SK-N-SH (cell line): ENCODE results near the gene CTAG2.

ENCODE experiments used
- FOXJ3 ChIP-seq: sonication (generic); formaldehyde crosslinking; IDR thresholded peaks from 2 replicates; pipeline ENCODE4 v1.5.1; 2020; ENCODE audit warnings: mild to moderate bottlenecking, missing genetic modification reagents
- RCOR1 ChIP-seq: fragments of 150-350 bp; IDR thresholded peaks from 2 replicates; pipeline ENCODE4 v1.6.1; 2017; ENCODE audit warnings: antibody characterized with exemption, low read length
- TAF1 ChIP-seq: IDR thresholded peaks from 2 replicates; pipeline ENCODE4 v1.6.1; 2012; ENCODE audit warnings: low read depth, mild to moderate bottlenecking, low read length, moderate library complexity, borderline replicate concordance
- TF ChIP-seq, protein P1 (sequence below): fragments of 200-600 bp; sonication (generic); IDR thresholded peaks from 2 replicates; pipeline ENCODE4 v1.6.1; 2017; ENCODE audit warnings: antibody characterized with exemption, mild to moderate bottlenecking, moderate library complexity
- TF ChIP-seq, protein P2 (sequence below): IDR thresholded peaks from 2 replicates; pipeline ENCODE4 v1.4.0; 2012; ENCODE audit warnings: low read depth, borderline replicate concordance

DNA sequence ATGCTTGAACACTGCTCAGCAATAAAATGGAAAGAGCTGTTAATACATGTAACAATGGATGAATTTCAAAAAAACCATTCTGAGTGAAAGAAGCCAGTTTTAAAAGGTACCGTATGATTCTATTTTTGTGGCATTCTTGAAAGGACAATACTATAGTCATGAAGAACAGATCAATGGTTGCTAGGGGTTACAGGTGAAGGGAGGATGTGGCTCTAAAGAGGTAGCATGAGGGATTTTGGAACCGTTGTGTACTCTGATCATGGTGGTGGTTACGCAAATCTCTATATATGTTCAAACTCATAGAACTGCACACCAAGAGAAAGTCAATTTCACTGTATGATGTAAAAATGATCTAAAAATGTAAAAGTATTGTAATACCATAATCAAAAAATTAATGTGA, 40.0 kb upstream of the CTAG2 start:
- TF ChIP-seq, protein P1, sequence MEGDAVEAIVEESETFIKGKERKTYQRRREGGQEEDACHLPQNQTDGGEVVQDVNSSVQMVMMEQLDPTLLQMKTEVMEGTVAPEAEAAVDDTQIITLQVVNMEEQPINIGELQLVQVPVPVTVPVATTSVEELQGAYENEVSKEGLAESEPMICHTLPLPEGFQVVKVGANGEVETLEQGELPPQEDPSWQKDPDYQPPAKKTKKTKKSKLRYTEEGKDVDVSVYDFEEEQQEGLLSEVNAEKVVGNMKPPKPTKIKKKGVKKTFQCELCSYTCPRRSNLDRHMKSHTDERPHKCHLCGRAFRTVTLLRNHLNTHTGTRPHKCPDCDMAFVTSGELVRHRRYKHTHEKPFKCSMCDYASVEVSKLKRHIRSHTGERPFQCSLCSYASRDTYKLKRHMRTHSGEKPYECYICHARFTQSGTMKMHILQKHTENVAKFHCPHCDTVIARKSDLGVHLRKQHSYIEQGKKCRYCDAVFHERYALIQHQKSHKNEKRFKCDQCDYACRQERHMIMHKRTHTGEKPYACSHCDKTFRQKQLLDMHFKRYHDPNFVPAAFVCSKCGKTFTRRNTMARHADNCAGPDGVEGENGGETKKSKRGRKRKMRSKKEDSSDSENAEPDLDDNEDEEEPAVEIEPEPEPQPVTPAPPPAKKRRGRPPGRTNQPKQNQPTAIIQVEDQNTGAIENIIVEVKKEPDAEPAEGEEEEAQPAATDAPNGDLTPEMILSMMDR = no peak
- TF ChIP-seq TAF1 (no peak), RCOR1 (no peak), FOXJ3 (CRISPR knock-in tag) (no peak)
- TF ChIP-seq, protein P2, sequence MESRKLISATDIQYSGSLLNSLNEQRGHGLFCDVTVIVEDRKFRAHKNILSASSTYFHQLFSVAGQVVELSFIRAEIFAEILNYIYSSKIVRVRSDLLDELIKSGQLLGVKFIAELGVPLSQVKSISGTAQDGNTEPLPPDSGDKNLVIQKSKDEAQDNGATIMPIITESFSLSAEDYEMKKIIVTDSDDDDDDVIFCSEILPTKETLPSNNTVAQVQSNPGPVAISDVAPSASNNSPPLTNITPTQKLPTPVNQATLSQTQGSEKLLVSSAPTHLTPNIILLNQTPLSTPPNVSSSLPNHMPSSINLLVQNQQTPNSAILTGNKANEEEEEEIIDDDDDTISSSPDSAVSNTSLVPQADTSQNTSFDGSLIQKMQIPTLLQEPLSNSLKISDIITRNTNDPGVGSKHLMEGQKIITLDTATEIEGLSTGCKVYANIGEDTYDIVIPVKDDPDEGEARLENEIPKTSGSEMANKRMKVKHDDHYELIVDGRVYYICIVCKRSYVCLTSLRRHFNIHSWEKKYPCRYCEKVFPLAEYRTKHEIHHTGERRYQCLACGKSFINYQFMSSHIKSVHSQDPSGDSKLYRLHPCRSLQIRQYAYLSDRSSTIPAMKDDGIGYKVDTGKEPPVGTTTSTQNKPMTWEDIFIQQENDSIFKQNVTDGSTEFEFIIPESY = no peak
